Stimulated activated CD4-positive, alpha-beta T cell treated with anti-CD3 and anti-CD28 coated beads, Interleukin-4, amount 100 ng/mL, for 24 hours (primary cell): ENCODE data around the gene ARHGEF26.

Experiments used
- DNase-seq: peaks from one replicate; pipeline ENCODE4 v3.0.0-alpha.2; 2020

Gene ARHGEF26

GRCh38 chr3:154210986-154211385, 89.8 kb downstream of the ARHGEF26 start:
- no peak for DNase-seq

DNA sequence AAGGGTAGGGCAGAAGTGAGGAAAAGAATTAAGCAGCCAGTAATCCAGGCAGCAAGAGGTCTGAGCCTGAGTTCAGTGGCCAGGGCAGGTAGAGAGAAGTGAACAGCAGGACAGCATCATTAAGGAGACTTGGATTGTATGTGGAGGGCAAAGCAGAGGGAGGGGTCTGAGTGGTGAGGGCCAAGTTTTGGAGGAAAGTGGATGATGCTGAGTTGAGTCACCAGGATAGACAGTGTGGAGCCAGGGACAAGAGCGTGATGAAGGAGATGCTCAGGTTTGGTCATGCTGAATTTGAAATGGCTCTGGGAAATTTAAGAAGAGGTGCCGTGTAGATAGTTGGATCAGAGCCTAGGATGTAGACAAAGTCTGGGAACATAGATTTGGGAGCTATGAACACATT, 93.1 kb downstream of the ARHGEF26 start:
- DNase-seq: no peak

DNA sequence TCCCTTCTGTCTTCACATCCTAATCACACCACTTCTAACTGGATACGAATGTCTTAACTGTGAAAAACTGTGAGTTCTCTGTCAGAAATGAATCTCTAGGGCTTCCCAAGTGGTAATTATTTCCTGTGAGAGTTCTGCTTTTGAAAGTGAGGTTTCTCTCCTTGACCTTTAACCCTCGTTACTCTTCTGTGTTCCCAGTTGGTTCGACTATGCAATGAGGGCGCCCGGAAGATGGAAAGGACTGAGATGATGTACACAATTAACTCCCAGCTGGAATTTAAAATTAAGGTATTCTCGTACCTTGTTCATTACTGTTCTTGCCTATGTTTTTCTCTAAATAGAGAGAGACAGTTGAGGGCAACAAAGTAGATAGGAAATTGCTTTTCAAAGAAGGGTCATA, 96.5 kb downstream of the ARHGEF26 start:
- no peak for DNase-seq

DNA sequence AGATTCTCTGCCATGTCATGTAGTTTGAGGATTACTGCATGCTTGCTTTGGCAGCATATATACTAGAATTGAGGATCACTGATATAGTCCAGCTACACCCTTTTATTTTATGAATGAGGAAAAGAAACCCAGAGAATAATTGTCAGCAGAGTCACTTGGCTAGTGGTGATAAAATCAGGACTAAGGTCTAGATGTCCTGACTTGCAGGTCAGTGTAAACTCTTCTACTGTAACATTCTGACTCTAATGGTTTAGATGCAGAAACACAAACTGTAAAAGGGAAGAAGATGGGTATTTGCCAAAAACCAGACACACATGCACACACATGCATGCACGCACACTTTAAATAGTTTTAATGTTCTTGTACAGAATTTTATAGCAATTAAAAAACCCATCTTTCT, 97.5 kb downstream of the ARHGEF26 start:
- DNase-seq: no peak

DNA sequence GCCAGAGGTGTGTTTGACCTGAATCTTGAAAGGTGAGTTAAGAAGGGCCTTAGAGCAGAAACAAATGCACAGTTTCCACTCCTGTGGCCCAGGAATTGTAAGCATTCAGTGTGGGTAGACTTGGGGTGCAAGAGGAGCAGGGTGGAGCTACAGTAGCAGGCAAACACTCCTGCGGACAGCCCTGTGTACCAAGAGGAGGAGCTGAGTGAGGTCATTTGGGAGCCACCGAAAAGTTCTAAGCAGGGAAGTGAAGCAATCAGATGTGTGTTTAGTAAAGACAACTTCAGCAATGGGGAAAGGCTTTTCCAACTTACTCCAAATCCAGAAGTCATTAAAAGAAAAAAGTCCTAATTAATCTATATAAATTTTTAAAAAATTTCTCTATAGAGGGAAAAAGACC, 99.3 kb downstream of the ARHGEF26 start:
- no peak for DNase-seq

DNA sequence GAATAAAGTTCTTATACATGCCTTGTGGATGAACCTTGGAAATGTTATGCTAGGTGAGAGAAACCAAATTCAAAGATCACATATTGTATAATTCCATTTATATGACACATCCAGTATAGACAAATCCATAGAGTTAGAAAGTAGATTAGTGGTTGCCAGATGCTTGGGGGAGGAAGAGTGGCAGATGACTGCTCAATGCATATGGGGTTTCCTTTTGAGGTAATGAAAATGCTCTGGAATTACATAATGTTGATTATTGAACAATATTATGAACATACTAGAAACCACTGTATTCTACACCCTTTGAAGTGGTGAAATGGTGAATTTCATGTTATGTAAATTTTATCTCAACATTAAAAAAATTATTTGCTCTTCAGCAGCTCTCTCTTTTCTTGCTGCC, 102.3 kb downstream of the ARHGEF26 start:
- no peak for DNase-seq

DNA sequence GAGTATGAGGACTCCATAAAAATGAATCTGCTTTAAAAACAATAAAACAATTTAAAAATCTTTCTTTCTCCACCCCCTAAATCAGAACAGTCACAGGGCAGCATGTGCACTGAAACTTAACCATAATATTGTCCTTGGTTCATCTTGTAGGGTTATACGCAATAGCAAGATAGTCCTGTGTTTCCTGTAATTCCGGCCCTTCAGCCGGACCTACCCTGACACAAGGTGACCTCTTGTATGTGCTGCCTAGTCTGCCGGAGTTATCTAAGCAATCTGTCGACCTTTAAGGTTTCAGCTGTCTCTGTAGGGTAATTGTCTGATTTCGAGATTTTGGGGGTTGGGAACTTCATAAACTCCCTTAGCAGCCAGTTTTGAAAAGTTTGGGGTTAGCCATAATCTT, 103.2 kb downstream of the ARHGEF26 start:
- no peak for DNase-seq

- DNase-seq: no peak
Observed at GRCh38 chr3:154224866-154225265, 103.7 kb downstream of the ARHGEF26 start.

- no peak for DNase-seq
Observed at GRCh38 chr3:154225536-154225935, 104.3 kb downstream of the ARHGEF26 start.

- no peak for DNase-seq
Observed at GRCh38 chr3:154227531-154227930, 106.3 kb downstream of the ARHGEF26 start.

DNA sequence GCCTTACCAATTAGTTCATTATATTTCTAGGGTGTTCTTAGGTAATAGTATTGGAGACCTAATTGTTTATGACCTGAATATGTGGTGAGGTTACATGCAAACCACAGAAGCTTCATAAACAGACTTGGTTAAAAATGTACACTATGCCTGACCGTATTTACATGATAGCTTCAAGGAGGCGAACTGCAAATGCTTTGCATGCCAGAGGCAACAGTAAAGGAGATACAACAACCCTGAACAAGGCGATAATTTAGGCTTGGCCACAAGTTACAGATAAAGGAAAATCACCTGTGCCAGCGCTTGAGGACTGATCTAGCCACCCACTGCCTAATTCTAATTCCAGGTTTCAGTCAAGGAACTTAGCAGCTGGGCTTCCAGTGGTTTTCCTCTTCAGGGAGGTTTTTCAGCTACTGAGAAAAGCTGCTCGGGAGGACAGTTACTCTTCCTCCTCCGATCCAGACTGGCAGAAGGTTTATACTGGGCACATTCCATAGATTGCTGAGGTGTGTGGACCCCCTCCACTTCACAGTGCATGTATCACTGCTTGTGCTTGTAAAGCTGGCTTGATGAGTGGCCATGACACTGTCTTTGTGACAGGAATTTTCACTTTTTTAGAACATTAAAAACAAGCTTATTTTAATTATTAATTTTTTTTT, 107.5 kb downstream of the ARHGEF26 start:
- DNase-seq: no peak

- DNase-seq: no peak
Observed at GRCh38 chr3:154229217-154229590, 108.0 kb downstream of the ARHGEF26 start.

DNA sequence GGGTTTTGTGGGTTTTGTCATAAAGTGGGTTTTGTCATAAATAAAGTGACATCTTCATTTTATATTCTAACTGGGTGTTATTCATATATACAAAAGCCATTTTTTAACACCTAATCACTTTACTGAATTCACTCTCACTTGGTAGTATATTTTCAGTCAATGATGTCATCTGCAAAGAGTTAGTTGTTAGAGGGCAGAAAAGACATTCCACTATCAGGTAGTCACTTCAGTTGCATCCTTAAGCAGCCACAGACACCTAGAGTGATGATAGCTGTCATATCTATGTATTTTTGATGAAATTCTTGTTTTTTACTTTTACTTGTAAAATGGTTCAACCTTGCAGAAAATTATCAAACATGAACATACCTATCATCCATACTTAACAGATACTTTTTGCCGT, 114.1 kb downstream of the ARHGEF26 start:
- DNase-seq: no peak

- DNase-seq: no peak
Observed at GRCh38 chr3:154236331-154236730, 115.1 kb downstream of the ARHGEF26 start.

GRCh38 chr3:154240235-154240634, 119.0 kb downstream of the ARHGEF26 start:
- no peak for DNase-seq

DNA sequence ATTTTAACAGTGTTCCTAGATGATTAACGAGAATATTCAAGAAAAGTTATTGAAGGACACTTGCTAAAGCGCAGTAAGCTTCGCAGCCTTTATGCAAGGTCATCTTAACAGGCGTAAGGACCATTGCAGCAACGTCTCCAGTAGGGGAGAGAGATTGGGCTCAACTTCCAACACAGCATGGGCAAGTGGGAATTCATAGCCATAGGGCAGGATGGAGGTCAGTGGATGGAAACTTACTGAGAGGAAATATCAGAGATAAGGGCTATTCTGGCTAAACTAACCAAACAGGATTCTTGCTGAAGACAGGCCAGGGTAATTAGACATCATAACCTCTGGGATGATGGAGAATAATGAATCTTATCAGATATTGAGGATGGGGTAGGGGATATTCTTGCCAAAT, 120.3 kb downstream of the ARHGEF26 start:
- DNase-seq: no peak

DNA sequence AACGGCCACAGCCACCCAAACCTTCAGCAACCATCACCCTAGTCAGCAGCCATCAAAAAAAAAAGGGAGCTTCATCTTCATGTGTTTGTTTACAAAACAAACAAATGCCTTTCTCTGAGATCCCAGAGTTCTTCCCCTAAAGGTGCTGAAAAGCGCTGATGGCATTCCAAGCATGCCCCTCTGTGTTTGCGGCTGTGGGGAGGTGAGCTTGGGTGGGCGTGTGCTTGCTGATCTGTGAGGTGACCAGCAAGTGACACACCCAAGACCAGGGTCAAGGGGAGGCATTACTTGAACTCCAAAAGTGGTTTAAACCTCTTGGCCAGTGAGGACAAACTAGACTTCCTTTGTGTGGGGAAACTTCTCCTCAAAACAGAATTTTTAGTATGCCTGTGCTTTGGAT, 121.6 kb downstream of the ARHGEF26 start:
- no peak for DNase-seq

DNA sequence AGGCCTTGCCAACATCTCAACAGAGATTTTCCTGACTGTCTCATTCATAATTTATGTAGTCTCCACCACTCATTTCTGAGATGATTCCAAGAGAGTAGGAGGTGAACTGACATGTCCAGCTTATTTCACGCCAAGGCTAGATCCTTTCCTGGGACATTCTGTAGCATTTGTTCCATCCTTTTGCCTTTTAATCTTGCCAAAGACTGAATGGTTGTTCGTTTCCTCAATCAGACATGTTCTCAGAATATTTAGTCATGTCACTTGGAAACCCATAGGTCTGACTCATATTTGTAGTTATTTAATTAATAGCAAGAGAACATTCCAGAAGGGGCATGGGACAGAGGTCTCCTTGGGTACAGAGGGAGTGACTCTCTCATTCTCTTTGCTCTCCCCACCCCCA, 122.2 kb downstream of the ARHGEF26 start:
- no peak for DNase-seq

DNA sequence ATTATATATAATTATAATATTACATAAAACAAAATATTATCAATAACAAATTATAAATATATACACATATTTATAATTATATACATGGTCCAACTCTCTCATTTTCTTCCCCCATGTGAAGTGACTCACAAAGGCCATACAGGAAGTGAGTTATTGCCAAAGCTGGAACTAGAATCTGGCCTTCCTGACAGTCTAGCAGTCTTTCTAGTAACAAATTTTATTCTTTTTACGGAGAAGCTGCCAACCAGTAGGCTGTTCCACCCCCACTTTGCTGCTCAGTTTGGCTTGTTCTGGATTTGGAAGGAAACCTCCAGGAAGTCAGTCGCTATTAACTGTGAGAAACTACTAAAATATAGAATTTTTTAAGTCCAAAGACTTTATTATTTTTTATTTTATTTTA, 123.5 kb downstream of the ARHGEF26 start:
- DNase-seq: no peak

GRCh38 chr3:154247806-154248415, 126.7 kb downstream of the ARHGEF26 start:
- DNase-seq: no peak

DNA sequence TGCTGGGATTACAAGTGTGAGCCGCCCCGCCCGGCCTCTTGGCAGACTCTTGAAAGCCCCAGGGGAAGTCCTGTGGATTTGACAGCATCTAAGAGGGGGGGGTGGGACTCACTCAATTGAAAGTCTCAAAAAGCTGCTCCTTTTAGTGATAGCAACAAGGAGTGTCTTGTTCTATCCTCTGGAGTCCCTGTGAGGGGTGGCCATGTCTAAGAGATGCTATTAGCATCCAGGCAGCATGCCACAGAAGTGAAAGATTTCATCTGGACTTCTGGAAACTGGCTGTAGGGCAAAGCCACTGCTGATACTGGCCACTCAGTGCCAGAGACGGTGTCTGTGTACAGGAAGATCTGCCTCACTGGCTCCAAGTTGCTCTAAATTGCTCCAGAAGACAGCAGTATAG, 129.1 kb downstream of the ARHGEF26 start:
- no peak for DNase-seq

DNA sequence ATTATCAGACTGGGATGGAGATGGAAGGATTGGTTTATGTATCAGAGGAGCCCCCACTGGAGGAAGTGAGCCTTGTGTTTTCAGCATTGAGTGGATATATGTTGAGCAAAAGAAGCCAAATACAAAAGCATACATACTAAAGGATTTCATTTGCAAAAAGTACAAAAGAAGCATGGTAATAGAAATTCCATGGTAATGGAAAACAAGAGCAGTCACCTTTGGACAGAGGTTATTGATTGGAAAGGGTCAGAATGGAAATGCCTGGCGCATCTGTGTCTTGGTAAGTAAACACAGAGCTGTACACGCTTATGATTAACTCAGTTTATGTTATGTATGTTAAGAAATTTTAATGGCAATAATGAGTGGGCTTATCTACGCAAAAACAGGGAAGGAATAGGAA, 130.4 kb downstream of the ARHGEF26 start:
- no peak for DNase-seq

GRCh38 chr3:154252759-154253638, 131.8 kb downstream of the ARHGEF26 start:
- peak; percentile 72 for DNase-seq

DNA sequence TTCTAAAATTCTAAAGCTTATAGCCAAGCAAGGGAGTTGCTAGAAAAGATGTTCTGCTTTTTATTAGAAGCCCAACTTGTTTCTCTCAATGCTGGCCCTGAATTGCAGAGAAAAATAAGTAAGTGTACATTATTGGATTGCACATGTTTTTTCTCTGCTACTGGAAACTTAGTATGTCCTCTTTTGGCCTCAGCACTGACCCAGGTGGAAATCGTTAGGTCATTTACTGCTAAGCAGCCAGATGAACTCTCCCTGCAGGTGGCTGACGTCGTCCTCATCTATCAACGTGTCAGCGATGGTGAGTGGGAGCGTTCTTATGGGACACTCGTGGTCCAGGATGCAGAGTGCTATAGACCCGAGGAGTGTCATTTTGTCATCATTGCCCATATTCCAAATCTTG, 133.3 kb downstream of the ARHGEF26 start:
- no peak for DNase-seq
